Esophagus squamous epithelium (tissue), 5 donors: ENCODE measurements around the gene DNAJC15. TPM values are rescaled to one million over a fixed set of nuclear protein-coding genes. Genes with fewer than 3 reads are reported as not detected.

ENCODE experiments used
- DNase-seq: peaks from one replicate; lab custom pipeline; 2025; lab: John Stamatoyannopoulos, UW
- H3K27ac ChIP-seq, 4 donors: fragments of 200-600 bp; sonication (generic); one replicate each; pipeline ENCODE4 v1.5.1; 2016 to 2019; ENCODE audit warnings: mild to moderate bottlenecking in 1 of 4
- H3K27me3 ChIP-seq, 4 donors: fragments of 200-600 bp; sonication (generic); 1 replicate in 3 of 4; 2 replicates in 1 of 4; pipeline versions ENCODE4 v1.5.1 to v1.6.0; 2017 to 2021; ENCODE audit warnings: antibody characterized with exemption in 1 of 4
- H3K36me3 ChIP-seq, 3 donors: fragments of 200-600 bp; sonication (generic); one replicate each; pipeline ENCODE4 v1.5.1; 2016 to 2019
- H3K4me1 ChIP-seq, 3 donors: fragments of 200-600 bp; sonication (generic); one replicate each; pipeline ENCODE4 v1.5.1; 2017 to 2019
- H3K4me3 ChIP-seq, 4 donors: fragments of 200-600 bp; sonication (generic); 1 replicate in 3 of 4; 2 replicates in 1 of 4; pipeline ENCODE4 v1.5.1; 2016 to 2019; ENCODE audit warnings: mild to moderate bottlenecking in 2 of 4, moderate library complexity in 1 of 4
- H3K9me3 ChIP-seq, 3 donors: fragments of 200-600 bp; sonication (generic); one replicate each; pipeline ENCODE4 v1.5.1; 2016 to 2019
- CTCF ChIP-seq, 6 experiments: fragments of 450-650 bp in 4 of 6; fragments of 200-600 bp in 2 of 6; sonication (generic) in 2 of 6; IDR thresholded peaks; one replicate each; pipeline ENCODE4 v1.5.1; 2016 to 2019; ENCODE audit warnings: antibody characterized with exemption in 6 of 6, mild to moderate bottlenecking in 4 of 6, moderate library complexity in 4 of 6
- POLR2A ChIP-seq, 4 donors: fragments of 450-650 bp; IDR thresholded peaks; one replicate each; pipeline ENCODE4 v1.6.1; 2017; ENCODE audit warnings: antibody characterized with exemption in 4 of 4, mild to moderate bottlenecking in 4 of 4, moderate library complexity in 3 of 4
- WGBS, 2 donors: methylation state at CpG; one replicate each; pipeline ENCODE4 v1.1.5; 2018; 5-methylcytosine and 5-hydroxymethylcytosine counted together
- intact Hi-C: fragments of 100-400 bp; cut with DNase I; formaldehyde crosslinking; loops from one replicate; pipeline ENCODE4 v1.15.0; 2022
- total RNA-seq, 4 donors: library from RNA; depleted of rRNA; stranded (reverse); fragments of >200 nt; gene quantifications; one replicate each; pipeline ENCODE4 v1.1.0, GENCODE V29; 2016
- donor health status: DM: yes; HTN: yes; CAD: no.

DNAJC15 gene
- total RNA-seq, 4 donors from 2014 or later: 2.9 to 15.0 (median 9.0) TPM

- Histone ChIP-seq H3K27ac (no peak overlapping the region), H3K36me3 (no peaks in the 10 kb centered on the region), H3K4me1 (no peaks in the 10 kb centered on the region), H3K4me3 (no peak overlapping the region), H3K27me3 (peaks cover 0 to under 1% (median 0%) of the 10 kb centered on the region in 4 donors), H3K9me3 (no peaks in the 10 kb centered on the region)
- intact Hi-C loops: no loop called here
- no peak for TF ChIP-seq CTCF (IDR thresholded peaks at IDR 0.05)
- TF ChIP-seq POLR2A (IDR thresholded peaks at IDR 0.05): no peak
- 12 to 43% methylated on average over 2 of the region's 2 CpGs for WGBS, 2 donors
- DNase-seq: no peak
These were observed 115.8 kb downstream of the DNAJC15 start for GRCh38 chr13:43139211-43139610.

DNA sequence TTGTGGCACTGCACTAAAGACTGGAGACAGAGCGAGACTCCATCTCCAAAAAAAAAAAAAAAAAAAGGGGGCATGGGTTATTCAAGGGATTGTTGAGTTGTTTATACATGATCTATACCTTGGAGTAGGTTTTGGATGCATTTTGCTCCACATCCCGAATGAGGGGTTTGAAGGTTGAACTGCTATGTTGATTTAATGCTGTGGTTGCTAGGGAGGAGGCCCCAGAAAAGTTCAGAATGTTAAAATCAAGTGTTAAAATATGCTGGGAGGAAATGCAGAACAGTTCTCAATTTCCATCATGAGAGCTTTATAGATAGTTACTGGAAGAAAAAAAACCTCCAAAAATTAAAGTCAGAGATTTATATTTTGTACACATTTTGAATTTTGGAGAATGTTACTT is 116.5 kb downstream of the DNAJC15 start:
- 74 to 78% methylated on average over 2 of the region's 2 CpGs for WGBS, 2 donors
- Histone ChIP-seq H3K27me3 (peaks cover 0 to 8% (median 0%) of the 10 kb centered on the region in 4 donors), H3K9me3 (no peaks in the 10 kb centered on the region), H3K4me3 (no peak overlapping the region), H3K27ac (no peak overlapping the region), H3K36me3 (no peaks in the 10 kb centered on the region), H3K4me1 (no peaks in the 10 kb centered on the region)
- no peak for DNase-seq
- TF ChIP-seq POLR2A (IDR thresholded peaks at IDR 0.05): no peak
- intact Hi-C loops: no loop called here

DNA sequence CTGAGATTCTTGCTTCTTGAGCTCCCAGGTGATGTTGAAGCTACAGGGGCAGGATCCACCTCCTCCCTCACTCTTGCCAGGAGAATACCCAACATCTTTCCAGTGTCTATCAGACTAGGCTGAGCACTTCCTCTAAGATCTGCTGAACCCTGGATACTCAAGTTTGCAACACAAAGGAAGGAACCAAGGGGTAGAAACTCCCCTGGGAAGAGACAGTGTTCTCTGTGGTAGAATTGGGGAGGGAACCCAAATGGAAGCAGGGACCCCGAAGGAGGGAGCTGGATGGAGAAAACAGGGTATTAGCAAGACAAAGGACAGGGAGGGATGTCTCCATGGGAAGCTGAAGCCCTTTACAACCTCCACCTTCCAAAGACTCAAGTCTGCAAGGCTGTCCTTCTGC is 117.6 kb downstream of the DNAJC15 start:
- Histone ChIP-seq H3K4me3 (no peak overlapping the region), H3K36me3 (no peaks in the 10 kb centered on the region), H3K9me3 (no peaks in the 10 kb centered on the region), H3K4me1 (no peaks in the 10 kb centered on the region), H3K27ac (no peak overlapping the region), H3K27me3 (peaks cover 0 to 10% (median 0%) of the 10 kb centered on the region in 4 donors)
- TF ChIP-seq CTCF (IDR thresholded peaks at IDR 0.05): no peak
- 46 to 60% methylated on average over 1 of the region's 1 CpG for WGBS, 2 donors
- intact Hi-C loops: no loop called here
- no peak for DNase-seq

GRCh38 chr13:43141685-43142084 is 118.3 kb downstream of the DNAJC15 start:
- no peak overlapping the region for H3K27ac ChIP-seq
- H3K36me3 ChIP-seq: no peaks in the 10 kb centered on the region
- WGBS, 2 donors: 71 to 87% methylated on average over 4 of the region's 4 CpGs
- H3K4me1 ChIP-seq: no peaks in the 10 kb centered on the region
- H3K4me3 ChIP-seq: no peak overlapping the region
- TF ChIP-seq CTCF (IDR thresholded peaks at IDR 0.05) (no peak), POLR2A (IDR thresholded peaks at IDR 0.05) (no peak)
- no peak for DNase-seq
- intact Hi-C loops: no loop called here
- H3K9me3 ChIP-seq: no peaks in the 10 kb centered on the region
- H3K27me3 ChIP-seq: peaks cover 0 to 10% (median 0%) of the 10 kb centered on the region in 4 donors

- Histone ChIP-seq H3K27me3 (peaks cover 0 to 14% (median 0%) of the 10 kb centered on the region in 4 donors), H3K27ac (no peak overlapping the region), H3K4me3 (no peak overlapping the region), H3K9me3 (no peaks in the 10 kb centered on the region), H3K4me1 (no peaks in the 10 kb centered on the region), H3K36me3 (no peaks in the 10 kb centered on the region)
- TF ChIP-seq CTCF (IDR thresholded peaks at IDR 0.05) (no peak), POLR2A (IDR thresholded peaks at IDR 0.05) (no peak)
- no peak for DNase-seq
- WGBS, 2 donors: 47 to 51% methylated on average over 3 of the region's 3 CpGs
- intact Hi-C loops: no loop called here
These were observed 120.2 kb downstream of the DNAJC15 start for GRCh38 chr13:43143591-43143990.
